HepG2 (cell line): ENCODE data around the gene PGM3. TPM values are rescaled to one million over a fixed set of nuclear protein-coding genes. Genes with fewer than 3 reads are reported as not detected.

Source experiments
- CEBPG ChIP-seq: IDR thresholded peaks from 2 replicates; pipeline ENCODE4 v1.6.1; 2016
- DMTF1 ChIP-seq: sonication (generic); formaldehyde crosslinking; IDR thresholded peaks from 2 replicates; pipeline ENCODE4 v1.4.0; 2020; ENCODE audit warnings: mild to moderate bottlenecking, missing genetic modification reagents
- GFI1 ChIP-seq: sonication (generic); formaldehyde crosslinking; IDR thresholded peaks from 2 replicates; pipeline ENCODE4 v1.5.0; 2020; ENCODE audit warnings: missing genetic modification reagents, mild to moderate bottlenecking, borderline replicate concordance
- HDAC1 ChIP-seq: sonication (generic); formaldehyde crosslinking; IDR thresholded peaks from 2 replicates; pipeline ENCODE4 v1.5.1; 2020; ENCODE audit warnings: mild to moderate bottlenecking, missing genetic modification reagents
- KLF11 ChIP-seq: IDR thresholded peaks from 2 replicates; pipeline ENCODE4 v1.6.1; 2016; ENCODE audit warnings: missing compliant biosample characterization
- NFRKB ChIP-seq: fragments of 450-650 bp; IDR thresholded peaks from 2 replicates; pipeline ENCODE4 v1.6.1; 2017
- POLR2AphosphoS2 ChIP-seq: IDR thresholded peaks from 2 replicates; pipeline ENCODE4 v1.6.1; 2011; ENCODE audit warnings: low read depth, low read length, improper control_type of control experiment
- SAFB2 ChIP-seq: sonication (generic); formaldehyde crosslinking; IDR thresholded peaks from 2 replicates; pipeline ENCODE4 v1.5.1; 2020; ENCODE audit warnings: missing genetic modification reagents, low read depth, mild to moderate bottlenecking, borderline replicate concordance
- SMAD9 ChIP-seq: sonication (generic); formaldehyde crosslinking; IDR thresholded peaks from 2 replicates; pipeline ENCODE4 v1.5.1; 2020; ENCODE audit warnings: mild to moderate bottlenecking, missing genetic modification reagents
- TOE1 ChIP-seq: sonication (generic); formaldehyde crosslinking; IDR thresholded peaks from 2 replicates; pipeline ENCODE4 v1.4.0; 2020; ENCODE audit warnings: mild to moderate bottlenecking, missing genetic modification reagents
- TRIM24 ChIP-seq: sonication (generic); formaldehyde crosslinking; IDR thresholded peaks from 2 replicates; pipeline ENCODE4 v1.8.0; 2022; ENCODE audit warnings: mild to moderate bottlenecking, missing genetic modification reagents
- ZNF292 ChIP-seq: sonication (generic); formaldehyde crosslinking; IDR thresholded peaks from 2 replicates; pipeline ENCODE4 v1.8.1; 2022; ENCODE audit warnings: mild to moderate bottlenecking, low read depth, missing genetic modification reagents, borderline replicate concordance
- ZNF558 ChIP-seq: sonication (generic); formaldehyde crosslinking; IDR thresholded peaks from 2 replicates; pipeline ENCODE4 v1.9.0; 2022; ENCODE audit warnings: mild to moderate bottlenecking, missing genetic modification reagents, borderline replicate concordance
- ZNF670 ChIP-seq: sonication (generic); formaldehyde crosslinking; IDR thresholded peaks from 2 replicates; pipeline ENCODE4 v1.8.0; 2022; ENCODE audit warnings: mild to moderate bottlenecking, missing genetic modification reagents, borderline replicate concordance
- ZNF768 ChIP-seq: sonication (generic); formaldehyde crosslinking; IDR thresholded peaks from 2 replicates; pipeline ENCODE4 v1.4.0; 2020; ENCODE audit warnings: missing genetic modification reagents
- ZXDC ChIP-seq: sonication (generic); formaldehyde crosslinking; IDR thresholded peaks from 2 replicates; pipeline ENCODE4 v1.5.0; 2020; ENCODE audit warnings: mild to moderate bottlenecking, missing genetic modification reagents
- polyA plus RNA-seq, 8 experiments: library from polyadenylated mRNA; depleted of rRNA in 3 of 8; stranded (reverse) in 7 of 8; unstranded in 1 of 8; fragments of >200 nt; fragmentation: Illumina TruSeq in 4 of 8; extraction: Trizol in 4 of 8; gene quantifications; 2 replicates each; pipeline versions ENCODE4 v1.2.1 to v1.2.3, GENCODE V29; 2011 to 2016; ENCODE audit warnings: low read depth in 4 of 8, missing spikeins in 1 of 8, mixed read lengths in 1 of 8; ENCODE audit not compliant: insufficient read depth in 1 of 8
- total RNA-seq, 5 experiments: library from RNA; depleted of rRNA; stranded (reverse); fragments of >200 nt; fragmentation: Illumina TruSeq; extraction: Trizol; gene quantifications; 2 replicates each; pipeline ENCODE4 v1.2.3, GENCODE V29; 2016; ENCODE audit warnings: low read depth in 1 of 5
- TF ChIP-seq, protein P1 (sequence below): sonication (generic); formaldehyde crosslinking; IDR thresholded peaks from 2 replicates; pipeline ENCODE4 v1.8.1; 2022; ENCODE audit warnings: low read depth, mild to moderate bottlenecking, missing genetic modification reagents
- TF ChIP-seq, protein P2 (sequence below): sonication (generic); formaldehyde crosslinking; conservative IDR thresholded peaks from 2 replicates; pipeline ENCODE4 v1.8.0; 2022; ENCODE audit warnings: missing genetic modification reagents

The PGM3 gene
- total and polyA plus RNA-seq, 2 of the 13 experiments (the other 11 are each of a cell fraction or from before 2014, with no cell fraction given): 72.5 to 163 TPM

- TF ChIP-seq, protein P1, sequence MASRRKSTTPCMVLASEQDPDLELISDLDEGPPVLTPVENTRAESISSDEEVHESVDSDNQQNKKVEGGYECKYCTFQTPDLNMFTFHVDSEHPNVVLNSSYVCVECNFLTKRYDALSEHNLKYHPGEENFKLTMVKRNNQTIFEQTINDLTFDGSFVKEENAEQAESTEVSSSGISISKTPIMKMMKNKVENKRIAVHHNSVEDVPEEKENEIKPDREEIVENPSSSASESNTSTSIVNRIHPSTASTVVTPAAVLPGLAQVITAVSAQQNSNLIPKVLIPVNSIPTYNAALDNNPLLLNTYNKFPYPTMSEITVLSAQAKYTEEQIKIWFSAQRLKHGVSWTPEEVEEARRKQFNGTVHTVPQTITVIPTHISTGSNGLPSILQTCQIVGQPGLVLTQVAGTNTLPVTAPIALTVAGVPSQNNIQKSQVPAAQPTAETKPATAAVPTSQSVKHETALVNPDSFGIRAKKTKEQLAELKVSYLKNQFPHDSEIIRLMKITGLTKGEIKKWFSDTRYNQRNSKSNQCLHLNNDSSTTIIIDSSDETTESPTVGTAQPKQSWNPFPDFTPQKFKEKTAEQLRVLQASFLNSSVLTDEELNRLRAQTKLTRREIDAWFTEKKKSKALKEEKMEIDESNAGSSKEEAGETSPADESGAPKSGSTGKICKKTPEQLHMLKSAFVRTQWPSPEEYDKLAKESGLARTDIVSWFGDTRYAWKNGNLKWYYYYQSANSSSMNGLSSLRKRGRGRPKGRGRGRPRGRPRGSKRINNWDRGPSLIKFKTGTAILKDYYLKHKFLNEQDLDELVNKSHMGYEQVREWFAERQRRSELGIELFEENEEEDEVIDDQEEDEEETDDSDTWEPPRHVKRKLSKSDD (CRISPR knock-in tag): no peak
- TF ChIP-seq KLF11 (CRISPR knock-in tag): no peak
- no peak for TF ChIP-seq TOE1
- TF ChIP-seq ZNF670 (CRISPR knock-in tag): peak; percentile 23; the same call in 1 of the 2 replicates
- no peak for TF ChIP-seq SMAD9 (CRISPR knock-in tag)
- TF ChIP-seq, protein P2, sequence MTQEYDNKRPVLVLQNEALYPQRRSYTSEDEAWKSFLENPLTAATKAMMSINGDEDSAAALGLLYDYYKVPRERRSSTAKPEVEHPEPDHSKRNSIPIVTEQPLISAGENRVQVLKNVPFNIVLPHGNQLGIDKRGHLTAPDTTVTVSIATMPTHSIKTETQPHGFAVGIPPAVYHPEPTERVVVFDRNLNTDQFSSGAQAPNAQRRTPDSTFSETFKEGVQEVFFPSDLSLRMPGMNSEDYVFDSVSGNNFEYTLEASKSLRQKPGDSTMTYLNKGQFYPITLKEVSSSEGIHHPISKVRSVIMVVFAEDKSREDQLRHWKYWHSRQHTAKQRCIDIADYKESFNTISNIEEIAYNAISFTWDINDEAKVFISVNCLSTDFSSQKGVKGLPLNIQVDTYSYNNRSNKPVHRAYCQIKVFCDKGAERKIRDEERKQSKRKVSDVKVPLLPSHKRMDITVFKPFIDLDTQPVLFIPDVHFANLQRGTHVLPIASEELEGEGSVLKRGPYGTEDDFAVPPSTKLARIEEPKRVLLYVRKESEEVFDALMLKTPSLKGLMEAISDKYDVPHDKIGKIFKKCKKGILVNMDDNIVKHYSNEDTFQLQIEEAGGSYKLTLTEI (CRISPR knock-in tag): no peak
- TF ChIP-seq TRIM24 (CRISPR knock-in tag): no peak
- no peak for TF ChIP-seq CEBPG (CRISPR knock-in tag)
- peak; percentile 73; the same call in 1 of the 2 replicates for TF ChIP-seq ZNF558 (CRISPR knock-in tag)
- TF ChIP-seq GFI1 (CRISPR knock-in tag): peak; percentile 73; the same call in 1 of the 2 replicates
- peak; percentile 92 for TF ChIP-seq HDAC1
- peak; percentile 74; the same call in 1 of the 2 replicates for TF ChIP-seq ZXDC (CRISPR knock-in tag)
- 0 out of 2 replicates have a peak, but pooled peaks have one; percentile 66 for TF ChIP-seq ZNF768 (CRISPR knock-in tag)
- TF ChIP-seq DMTF1 (CRISPR knock-in tag): no peak
- no peak for TF ChIP-seq ZNF292
- TF ChIP-seq SAFB2: peak; percentile 87; the same call in 1 of the 2 replicates
- TF ChIP-seq NFRKB: no peak
- TF ChIP-seq POLR2AphosphoS2: peak; percentile 51; the same call in 1 of the 2 replicates
Observed at GRCh38 chr6:83192871-83193746, at the start of gene PGM3, which contains the start of gene RWDD2A (continued).
